OCI-LY3 (cell line): ENCODE data around the gene ADCY9.
A peak's percentile ranks its signal among the peaks of the same experiment; 100 is the strongest.

Experiments
- CTCF ChIP-seq: fragments of 200-600, 300-600 bp; sonication (generic); IDR thresholded peaks from 2 replicates; pipeline ENCODE4 v1.5.1; 2014; ENCODE audit warnings: antibody characterized with exemption, low read length, low read depth
- EZH2phosphoT487 ChIP-seq: fragments of 200-600 bp; shearing (Covaris generic); IDR thresholded peaks from 2 replicates; pipeline ENCODE4 v1.6.1; 2018; ENCODE audit warnings: antibody characterized with exemption, mixed run types, low read depth

GRCh38 chr16:3938843-3939624 lies 177.2 kb downstream of the ADCY9 start:
- TF ChIP-seq CTCF (peak; percentile 81), EZH2phosphoT487 (no peak)
